ENCODE results near the gene RBMS1. TPM values are rescaled to one million over a fixed set of nuclear protein-coding genes. Genes with fewer than 3 reads are reported as not detected.

RBMS1 gene
- total RNA-seq, 1 experiment from 2014 or later = 91.9 TPM

DNA sequence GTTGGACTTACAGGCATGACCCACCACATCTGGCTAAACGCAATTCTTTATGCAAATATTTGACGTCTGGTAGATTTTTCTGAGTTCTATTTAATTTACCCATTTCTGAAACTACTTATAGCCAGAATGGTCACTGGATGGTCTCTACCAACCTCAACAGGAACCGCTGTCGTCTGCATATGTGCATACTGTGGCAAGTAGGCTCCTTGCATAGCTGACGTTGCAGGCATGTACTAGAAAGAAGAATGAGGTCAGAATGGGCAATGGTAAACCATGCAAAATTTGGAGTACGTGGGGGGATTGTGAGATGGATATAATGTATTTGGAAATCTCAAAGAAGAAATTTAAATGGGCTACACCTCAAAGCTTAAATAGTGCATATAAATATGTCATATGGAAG lies 216.5 kb downstream of the RBMS1 start:
- POLR2A ChIA-PET = no interaction called here
- Mint-ChIP-seq H3K9me3 (ENCODE audit: unreplicated experiment) (no peaks in the 10 kb centered on the region), H3K27me3 (ENCODE audit: insufficient read depth, unreplicated experiment) (no peaks in the 10 kb centered on the region), H3K36me3 (ENCODE audit: insufficient read depth, unreplicated experiment) (peaks cover 58% of the 10 kb centered on the region), H3K27ac (ENCODE audit: unreplicated experiment) (no peak overlapping the region), H3K4me1 (ENCODE audit: low read depth, unreplicated experiment) (no peaks in the 10 kb centered on the region), H3K4me3 (ENCODE audit: unreplicated experiment) (no peak overlapping the region)
- intact Hi-C loops (cut with micrococcal nuclease; ENCODE audit: unreplicated experiment) = no loop called here
- H3K4me3 ChIP-seq (ENCODE audit: low read depth, low read length) = no peak overlapping the region
- no peak for DNase-seq
- BruUV-seq (replicated peaks) = no TSS peak
- peaks cover 6% of the 10 kb centered on the region; the same call in 1 of the 2 replicates for H3K4me1 ChIP-seq
- CTCF ChIA-PET = interaction anchor here (1.0 kb wide), 1 partner anchor 14 kb away, joined by 3 read pairs; no protein-coding TSS in a partner anchor
- TF ChIP-seq, protein P1, sequence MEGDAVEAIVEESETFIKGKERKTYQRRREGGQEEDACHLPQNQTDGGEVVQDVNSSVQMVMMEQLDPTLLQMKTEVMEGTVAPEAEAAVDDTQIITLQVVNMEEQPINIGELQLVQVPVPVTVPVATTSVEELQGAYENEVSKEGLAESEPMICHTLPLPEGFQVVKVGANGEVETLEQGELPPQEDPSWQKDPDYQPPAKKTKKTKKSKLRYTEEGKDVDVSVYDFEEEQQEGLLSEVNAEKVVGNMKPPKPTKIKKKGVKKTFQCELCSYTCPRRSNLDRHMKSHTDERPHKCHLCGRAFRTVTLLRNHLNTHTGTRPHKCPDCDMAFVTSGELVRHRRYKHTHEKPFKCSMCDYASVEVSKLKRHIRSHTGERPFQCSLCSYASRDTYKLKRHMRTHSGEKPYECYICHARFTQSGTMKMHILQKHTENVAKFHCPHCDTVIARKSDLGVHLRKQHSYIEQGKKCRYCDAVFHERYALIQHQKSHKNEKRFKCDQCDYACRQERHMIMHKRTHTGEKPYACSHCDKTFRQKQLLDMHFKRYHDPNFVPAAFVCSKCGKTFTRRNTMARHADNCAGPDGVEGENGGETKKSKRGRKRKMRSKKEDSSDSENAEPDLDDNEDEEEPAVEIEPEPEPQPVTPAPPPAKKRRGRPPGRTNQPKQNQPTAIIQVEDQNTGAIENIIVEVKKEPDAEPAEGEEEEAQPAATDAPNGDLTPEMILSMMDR (IDR thresholded peaks at IDR 0.05; ENCODE audit: insufficient read depth in 1 of 2, low read depth in 1 of 2, low read length in 1 of 2, severe bottlenecking in 1 of 2, unreplicated experiment in 1 of 2) = no peak
- H3K9me3 ChIP-seq = no peaks in the 10 kb centered on the region
- peaks cover 2% of the 10 kb centered on the region; the same call in 1 of the 2 replicates for H3K36me3 ChIP-seq (ENCODE audit: control insufficient read depth, insufficient read depth, low read length)
- no peaks in the 10 kb centered on the region for H3K27me3 ChIP-seq (replicated peaks; ENCODE audit: control insufficient read depth, insufficient read depth, low read length)

DNA sequence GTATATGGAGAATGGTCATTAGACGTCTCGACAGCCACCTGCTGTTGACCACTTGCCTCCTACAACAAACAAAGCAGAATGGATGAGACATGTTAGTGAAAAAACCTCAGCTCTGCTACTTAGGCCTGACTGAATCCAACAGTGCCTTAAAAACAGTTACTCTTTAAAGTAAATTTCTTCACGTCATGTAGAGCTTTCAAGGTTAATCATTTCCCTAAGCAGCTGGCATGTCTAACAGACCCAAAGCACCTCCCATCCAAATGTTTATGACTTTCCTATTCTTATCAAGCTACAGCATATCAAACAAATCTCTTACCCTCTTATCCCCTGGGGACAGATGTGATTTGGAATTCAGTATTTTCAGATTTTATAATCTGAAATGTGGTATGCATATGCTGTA lies 218.0 kb downstream of the RBMS1 start:
- H3K27ac Mint-ChIP-seq (ENCODE audit: unreplicated experiment) = peak overlapping the region; percentile 13
- TF ChIP-seq, protein P1 (IDR thresholded peaks at IDR 0.05; ENCODE audit: insufficient read depth in 1 of 2, low read depth in 1 of 2, low read length in 1 of 2, severe bottlenecking in 1 of 2, unreplicated experiment in 1 of 2) = no peak
- Histone ChIP-seq H3K36me3 (ENCODE audit: control insufficient read depth, insufficient read depth, low read length) (peaks cover 2% of the 10 kb centered on the region; the same call in 1 of the 2 replicates), H3K4me3 (ENCODE audit: low read depth, low read length) (no peak overlapping the region), H3K9me3 (no peaks in the 10 kb centered on the region), H3K4me1 (peaks cover 19% of the 10 kb centered on the region), H3K27me3 (replicated peaks; ENCODE audit: control insufficient read depth, insufficient read depth, low read length) (no peaks in the 10 kb centered on the region)
- CTCF ChIA-PET = no interaction called here
- peaks cover 10% of the 10 kb centered on the region for H3K4me1 Mint-ChIP-seq (ENCODE audit: low read depth, unreplicated experiment)
- no peaks in the 10 kb centered on the region for H3K9me3 Mint-ChIP-seq (ENCODE audit: unreplicated experiment)
- H3K4me3 Mint-ChIP-seq (ENCODE audit: unreplicated experiment) = no peak overlapping the region
- POLR2A ChIA-PET = no interaction called here
- peaks cover 71% of the 10 kb centered on the region for H3K36me3 Mint-ChIP-seq (ENCODE audit: insufficient read depth, unreplicated experiment)
- no peaks in the 10 kb centered on the region for H3K27me3 Mint-ChIP-seq (ENCODE audit: insufficient read depth, unreplicated experiment)
- intact Hi-C loops (cut with micrococcal nuclease; ENCODE audit: unreplicated experiment) = no loop called here
- BruUV-seq (replicated peaks) = no TSS peak
- DNase-seq = no peak

DNA sequence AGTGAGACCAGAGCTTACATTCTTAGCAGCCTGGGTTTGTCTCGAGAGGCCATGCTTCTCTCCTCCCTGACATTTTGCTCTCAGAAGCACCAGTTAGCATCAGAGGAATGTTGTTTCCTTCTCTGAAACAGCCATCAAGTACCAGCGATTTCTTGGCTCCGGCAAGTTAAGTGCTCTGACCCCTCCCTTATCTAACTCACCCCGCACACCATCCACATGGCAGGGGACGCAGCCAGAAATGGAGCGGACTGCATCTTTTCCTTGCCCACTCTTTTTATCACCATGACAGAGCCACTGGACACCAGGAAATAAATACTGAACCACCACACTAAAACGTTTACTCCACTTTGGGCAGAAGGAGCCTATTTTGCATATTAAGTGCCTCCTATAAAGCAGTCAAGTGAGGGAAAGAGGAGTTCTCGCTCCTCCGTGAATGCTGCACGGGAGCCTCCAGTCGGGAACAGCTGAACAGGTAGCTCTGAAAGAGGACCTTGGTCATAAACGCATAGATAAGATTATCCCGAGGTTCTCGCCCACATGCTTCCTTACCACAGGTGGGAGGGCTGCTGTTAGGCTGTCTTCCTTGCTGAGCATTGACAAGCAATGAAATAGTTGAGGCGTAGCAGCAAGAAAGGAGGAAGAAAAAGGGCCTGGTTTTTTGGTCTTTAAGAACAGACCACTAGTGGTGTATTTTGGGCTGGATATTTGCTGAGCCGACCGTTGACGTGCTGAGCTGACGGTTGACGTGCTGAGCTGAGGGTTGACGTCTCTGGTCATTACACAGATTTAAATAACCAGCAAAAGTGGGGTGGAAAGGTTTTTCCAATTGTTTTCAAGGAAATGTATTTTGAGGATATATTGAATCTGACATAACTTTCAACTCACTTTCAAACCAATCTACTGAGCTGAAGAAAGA lies 222.2 kb downstream of the RBMS1 start:
- no peaks in the 10 kb centered on the region for H3K27me3 ChIP-seq (replicated peaks; ENCODE audit: control insufficient read depth, insufficient read depth, low read length)
- no TSS peak for BruUV-seq (replicated peaks)
- H3K27me3 Mint-ChIP-seq (ENCODE audit: insufficient read depth, unreplicated experiment) = no peaks in the 10 kb centered on the region
- peak overlapping the region; percentile 92 for H3K4me3 Mint-ChIP-seq (ENCODE audit: unreplicated experiment)
- no peak overlapping the region for H3K4me3 ChIP-seq (ENCODE audit: low read depth, low read length)
- H3K4me1 ChIP-seq = peaks cover 35% of the 10 kb centered on the region
- intact Hi-C loops (cut with micrococcal nuclease; ENCODE audit: unreplicated experiment) = no loop called here
- POLR2A ChIA-PET = interaction anchor here (0.6 to 2.0 kb wide), 2 partner anchors 8 to 14 kb away, joined by 3 to 6 read pairs; no protein-coding TSS in a partner anchor
- H3K27ac Mint-ChIP-seq (ENCODE audit: unreplicated experiment) = peak overlapping the region; percentile 98
- no peaks in the 10 kb centered on the region for H3K9me3 ChIP-seq
- peaks cover 64% of the 10 kb centered on the region for H3K36me3 Mint-ChIP-seq (ENCODE audit: insufficient read depth, unreplicated experiment)
- DNase-seq = peak; percentile 23 to 42
- CTCF ChIA-PET = interaction anchor here (1.2 to 1.9 kb wide), 4 partner anchors 8 to 723 kb away, joined by 5 to 14 read pairs (median 10); no protein-coding TSS in a partner anchor
- TF ChIP-seq, protein P1 (IDR thresholded peaks at IDR 0.05; ENCODE audit: insufficient read depth in 1 of 2, low read depth in 1 of 2, low read length in 1 of 2, severe bottlenecking in 1 of 2, unreplicated experiment in 1 of 2) = no peak
- H3K36me3 ChIP-seq (ENCODE audit: control insufficient read depth, insufficient read depth, low read length) = no peaks in the 10 kb centered on the region
- peaks cover 13% of the 10 kb centered on the region for H3K4me1 Mint-ChIP-seq (ENCODE audit: low read depth, unreplicated experiment)
- no peaks in the 10 kb centered on the region for H3K9me3 Mint-ChIP-seq (ENCODE audit: unreplicated experiment)
